Neural progenitor cell (in vitro differentiated cells): ENCODE data around the gene SLC15A3.

Source experiments
- CTCF ChIP-seq: fragments of 200-600 bp; sonication (generic); IDR thresholded peaks from 2 replicates; pipeline ENCODE4 v1.5.1; 2017; ENCODE audit warnings: antibody characterized with exemption, mild to moderate bottlenecking
- EZH2 ChIP-seq: fragments of 200-600 bp; sonication (generic); IDR thresholded peaks from 2 replicates; pipeline ENCODE4 v1.6.1; 2017; ENCODE audit warnings: antibody characterized with exemption, mild to moderate bottlenecking, moderate library complexity

GRCh38 chr11:60959431-60959830, 7.5 kb upstream of the SLC15A3 start:
- TF ChIP-seq CTCF (no peak), EZH2 (no peak)
